ENCODE measurements around the gene RAB12.
"Not testable (repeated sequence)": the region's sequence is repeated elsewhere in the genome, so short reads cannot be mapped to it uniquely, and the experiment has no call there.

Gene RAB12, protein sequence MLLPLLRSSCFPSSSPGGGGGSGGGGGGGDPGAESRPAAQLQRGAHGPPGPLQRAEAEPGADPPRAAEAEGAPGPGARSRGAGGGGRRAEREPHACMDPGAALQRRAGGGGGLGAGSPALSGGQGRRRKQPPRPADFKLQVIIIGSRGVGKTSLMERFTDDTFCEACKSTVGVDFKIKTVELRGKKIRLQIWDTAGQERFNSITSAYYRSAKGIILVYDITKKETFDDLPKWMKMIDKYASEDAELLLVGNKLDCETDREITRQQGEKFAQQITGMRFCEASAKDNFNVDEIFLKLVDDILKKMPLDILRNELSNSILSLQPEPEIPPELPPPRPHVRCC

GRCh38 chr18:8608795-8609658 is at the start of gene RAB12:
Gene RAB12, plus strand, starts transcription at chr18:8609437. Its CDS starts 3 bp downstream, at chr18:8609440.
- DNase-seq (ENCODE audit: low read depth): peak; percentile 83

DNA sequence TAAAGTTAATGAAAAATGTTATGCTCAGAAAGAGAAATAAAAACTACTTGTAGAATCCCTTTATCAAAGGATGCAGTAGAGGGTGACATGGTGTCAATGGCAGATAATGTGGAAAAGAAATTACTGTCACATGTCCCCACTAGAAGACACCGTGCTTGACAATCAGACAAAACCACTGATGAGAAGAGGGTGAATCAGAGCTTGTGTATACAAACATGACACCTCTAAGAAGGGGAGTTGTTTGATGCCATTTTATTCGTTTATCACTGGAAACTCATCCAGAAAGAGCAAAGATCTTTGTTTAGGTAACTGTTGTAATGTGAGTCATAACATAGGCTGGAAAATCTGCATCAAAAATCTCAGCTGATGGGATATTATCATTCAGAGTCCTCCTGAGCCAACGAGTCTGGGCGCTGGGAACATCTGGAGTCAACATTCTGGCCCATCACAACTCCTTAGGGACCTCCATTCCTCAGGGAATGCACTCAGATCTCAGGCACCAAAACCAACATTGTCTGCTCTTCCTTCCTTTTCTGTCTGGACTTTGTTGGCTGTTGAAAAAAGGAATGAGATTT is 49.5 kb upstream of the RAB12 start:
- DNase-seq (ENCODE audit: low read depth): no peak

GRCh38 chr18:8561123-8561910 is 47.9 kb upstream of the RAB12 start:
- no peak for DNase-seq (ENCODE audit: low read depth)

DNA sequence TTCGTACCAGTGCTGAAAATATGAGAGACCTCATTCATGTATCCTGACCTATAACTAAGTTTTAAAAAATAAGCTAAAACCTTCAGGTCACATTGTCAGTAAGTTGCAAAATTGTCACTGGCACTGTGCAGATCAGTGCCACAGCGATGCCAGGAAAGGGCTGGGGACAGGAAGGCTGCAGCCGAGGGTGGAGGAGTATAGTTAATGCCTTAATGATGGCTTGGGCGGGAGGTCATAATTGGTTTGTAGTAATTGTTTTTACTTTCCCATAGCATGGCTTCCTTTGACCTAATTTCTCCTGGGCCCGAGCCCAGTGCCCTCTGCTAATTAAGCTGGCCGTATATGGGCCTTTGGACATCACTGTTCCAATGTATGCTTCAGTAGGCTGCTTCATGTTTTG is 47.2 kb upstream of the RAB12 start:
- no peak for DNase-seq (ENCODE audit: low read depth)

GRCh38 chr18:8562919-8563318 is 46.3 kb upstream of the RAB12 start:
- no peak for DNase-seq (ENCODE audit: low read depth)

- DNase-seq (ENCODE audit: low read depth): no peak
These were observed 37.8 kb upstream of the RAB12 start for GRCh38 chr18:8571399-8571798.

GRCh38 chr18:8573766-8574165 is 35.5 kb upstream of the RAB12 start:
- not testable (repeated sequence) for DNase-seq (ENCODE audit: low read depth)

DNA sequence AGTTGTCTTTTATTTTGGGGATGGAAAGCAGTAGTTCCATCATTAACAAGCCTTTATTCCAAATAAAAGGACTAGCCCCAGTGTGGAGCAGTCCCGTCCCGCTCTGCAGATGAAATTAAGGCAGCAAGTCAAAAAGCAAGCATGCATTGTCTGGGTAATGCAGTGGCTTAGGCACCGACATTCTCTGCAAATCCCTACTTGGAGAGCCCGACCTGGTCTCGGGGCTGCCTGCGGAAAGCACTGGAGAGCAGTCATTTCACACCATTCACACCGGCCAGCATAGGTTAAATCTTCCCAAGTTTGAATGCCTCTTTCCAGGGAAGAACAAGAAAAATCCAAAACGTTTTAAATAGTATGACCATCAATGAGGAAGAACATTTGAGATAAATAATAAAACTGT is 24.4 kb upstream of the RAB12 start:
- DNase-seq (ENCODE audit: low read depth): no peak

- no peak for DNase-seq (ENCODE audit: low read depth)
These were observed 22.3 kb upstream of the RAB12 start for GRCh38 chr18:8586941-8587340.

GRCh38 chr18:8595445-8595844 is 13.8 kb upstream of the RAB12 start:
- DNase-seq (ENCODE audit: low read depth): no peak

DNA sequence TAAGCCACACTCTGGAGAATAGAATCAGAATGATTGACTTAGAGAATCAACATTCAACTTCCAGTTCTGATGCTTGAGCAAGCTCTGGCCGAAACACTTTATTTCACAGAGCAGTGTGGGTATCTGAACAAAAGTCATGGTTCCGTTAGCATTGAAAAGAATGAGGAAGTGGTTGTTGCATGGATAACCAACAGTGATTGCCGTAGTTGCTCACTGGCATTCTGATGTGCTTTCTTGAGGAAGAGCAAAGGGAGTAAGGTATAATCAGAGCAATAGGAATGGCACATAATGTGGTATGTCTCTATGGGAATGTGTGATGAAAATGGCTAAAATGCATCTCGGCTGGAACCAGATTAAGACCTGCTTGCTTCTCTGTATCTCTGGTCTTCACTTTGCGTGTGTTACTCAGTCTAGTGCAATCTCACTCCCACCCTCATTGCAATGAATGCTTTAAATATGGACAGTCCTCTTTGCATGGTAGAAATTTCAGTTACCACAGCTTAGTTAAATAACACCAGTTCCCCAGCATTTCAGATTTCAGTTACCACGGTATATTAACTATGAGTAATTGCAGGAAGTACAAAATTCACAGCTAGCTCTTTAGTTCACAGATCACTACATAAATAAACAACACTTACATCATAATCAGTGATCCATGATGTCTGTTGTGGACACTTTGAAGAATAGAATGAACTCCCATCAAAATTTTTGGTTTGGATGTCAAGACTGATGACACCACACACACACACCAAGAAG is 7.8 kb upstream of the RAB12 start:
- no peak for DNase-seq (ENCODE audit: low read depth)

- no peak for DNase-seq (ENCODE audit: low read depth)
These were observed 7.2 kb upstream of the RAB12 start for GRCh38 chr18:8602040-8602439.

GRCh38 chr18:8602557-8602956 is 6.7 kb upstream of the RAB12 start:
- no peak for DNase-seq (ENCODE audit: low read depth)

- DNase-seq (ENCODE audit: low read depth): no peak
These were observed 5.3 kb upstream of the RAB12 start for GRCh38 chr18:8603663-8604520.

DNA sequence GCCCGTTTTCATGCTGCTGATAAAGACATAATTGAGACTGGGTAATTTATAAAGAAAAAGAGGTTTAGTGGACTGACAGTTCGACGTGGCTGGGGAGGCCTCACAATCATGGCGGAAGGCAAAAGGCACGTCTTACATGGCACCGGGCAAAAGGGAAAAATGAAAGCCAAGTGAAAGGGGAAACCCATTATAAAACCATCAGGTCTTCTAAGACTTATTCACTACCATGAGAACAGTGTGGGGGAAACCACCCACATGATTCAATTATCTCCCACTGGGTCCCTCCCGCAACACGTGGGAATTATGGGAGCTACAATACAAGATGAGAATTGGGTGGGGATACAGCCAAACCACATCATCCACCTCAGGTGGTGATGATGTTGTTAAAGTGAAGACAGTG is 3.3 kb upstream of the RAB12 start:
- no peak for DNase-seq (ENCODE audit: low read depth)

GRCh38 chr18:8607776-8608742 is 1.2 kb upstream of the RAB12 start:
- DNase-seq (ENCODE audit: low read depth): no peak

GRCh38 chr18:8609659-8610458 is 622 bp downstream of the RAB12 start:
- no peak for DNase-seq (ENCODE audit: low read depth)

- DNase-seq (ENCODE audit: low read depth): no peak
These were observed 1.2 kb downstream of the RAB12 start for GRCh38 chr18:8610459-8610851.
